ENCODE data around the gene EZH1.

DNA sequence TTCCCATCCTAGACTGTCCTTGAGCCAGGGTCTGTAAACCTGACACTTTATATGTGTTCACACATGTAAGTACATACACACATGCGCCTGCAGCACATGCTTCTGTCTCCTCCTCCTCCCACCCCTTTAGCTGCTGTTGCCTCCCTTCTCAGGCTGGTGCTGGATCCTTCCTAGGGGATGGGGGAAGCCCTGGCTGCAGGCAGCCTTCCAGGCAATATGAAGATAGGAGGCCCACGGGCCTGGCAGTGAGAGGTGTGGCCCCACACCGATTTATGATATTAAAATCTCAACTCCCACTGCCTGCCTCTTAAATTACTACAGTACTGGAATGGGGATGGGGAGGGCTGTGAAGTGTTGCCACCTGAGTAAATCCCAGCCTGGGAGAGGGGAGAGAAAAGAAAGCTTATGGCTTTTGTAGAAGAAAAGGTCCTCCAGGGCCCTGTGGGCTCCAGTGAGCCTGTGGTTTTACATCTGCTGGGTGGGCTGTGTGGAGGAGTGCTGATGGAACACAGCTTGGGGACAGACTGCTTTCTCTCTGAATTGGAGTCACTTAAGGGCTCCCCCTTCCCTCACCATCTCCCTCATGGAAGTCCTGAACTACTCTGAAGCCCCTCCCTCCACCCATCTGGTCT lies 34.6 kb upstream of the EZH1 start:
- TF ChIP-seq, protein P1, sequence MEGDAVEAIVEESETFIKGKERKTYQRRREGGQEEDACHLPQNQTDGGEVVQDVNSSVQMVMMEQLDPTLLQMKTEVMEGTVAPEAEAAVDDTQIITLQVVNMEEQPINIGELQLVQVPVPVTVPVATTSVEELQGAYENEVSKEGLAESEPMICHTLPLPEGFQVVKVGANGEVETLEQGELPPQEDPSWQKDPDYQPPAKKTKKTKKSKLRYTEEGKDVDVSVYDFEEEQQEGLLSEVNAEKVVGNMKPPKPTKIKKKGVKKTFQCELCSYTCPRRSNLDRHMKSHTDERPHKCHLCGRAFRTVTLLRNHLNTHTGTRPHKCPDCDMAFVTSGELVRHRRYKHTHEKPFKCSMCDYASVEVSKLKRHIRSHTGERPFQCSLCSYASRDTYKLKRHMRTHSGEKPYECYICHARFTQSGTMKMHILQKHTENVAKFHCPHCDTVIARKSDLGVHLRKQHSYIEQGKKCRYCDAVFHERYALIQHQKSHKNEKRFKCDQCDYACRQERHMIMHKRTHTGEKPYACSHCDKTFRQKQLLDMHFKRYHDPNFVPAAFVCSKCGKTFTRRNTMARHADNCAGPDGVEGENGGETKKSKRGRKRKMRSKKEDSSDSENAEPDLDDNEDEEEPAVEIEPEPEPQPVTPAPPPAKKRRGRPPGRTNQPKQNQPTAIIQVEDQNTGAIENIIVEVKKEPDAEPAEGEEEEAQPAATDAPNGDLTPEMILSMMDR (IDR thresholded peaks at IDR 0.05), result no peak
- TF ChIP-seq POLR2A (IDR thresholded peaks at IDR 0.05) (no peak), EP300 (IDR thresholded peaks at IDR 0.05) (no peak), POLR2AphosphoS5 (IDR thresholded peaks at IDR 0.05) (no peak)

All from sigmoid colon (tissue), 4 donors.